Karpas-422 (cell line): Measurements from ENCODE around the gene AQP5. TPM values are rescaled to one million over a fixed set of nuclear protein-coding genes. Genes with fewer than 3 reads are reported as not detected.

Experiments
- DNase-seq: peaks from one replicate; pipeline ENCODE4 v3.0.0-alpha.2; 2015
- H2AFZ ChIP-seq: fragments of 200-600 bp; sonication (generic); 2 replicates; pipeline ENCODE4 v1.6.1; 2014; ENCODE audit warnings: antibody characterized with exemption, low read length, mixed read lengths
- H3K27ac ChIP-seq: fragments of 200-600 bp; sonication (generic); 2 replicates; pipeline ENCODE4 v1.5.1; 2014; ENCODE audit warnings: mild to moderate bottlenecking, low read length, moderate library complexity
- H3K27me3 ChIP-seq: fragments of 200-600 bp; sonication (generic); 2 replicates; pipeline ENCODE4 v1.6.1; 2014; ENCODE audit warnings: low read length, mixed read lengths
- H3K36me3 ChIP-seq: fragments of 200-600 bp; sonication (generic); 2 replicates; pipeline ENCODE4 v1.6.1; 2014; ENCODE audit warnings: low read length, mixed read lengths; ENCODE audit not compliant: insufficient read depth
- H3K4me1 ChIP-seq: fragments of 200-600 bp; sonication (generic); 2 replicates; pipeline ENCODE4 v1.6.1; 2014; ENCODE audit warnings: mild to moderate bottlenecking, low read length, mixed read lengths
- H3K4me2 ChIP-seq: fragments of 200-600 bp; sonication (generic); 2 replicates; pipeline ENCODE4 v1.6.1; 2014; ENCODE audit warnings: low read length, low read depth, mild to moderate bottlenecking; ENCODE audit not compliant: poor library complexity, severe bottlenecking
- H3K4me3 ChIP-seq: fragments of 200-600 bp; sonication (generic); 2 replicates; pipeline ENCODE4 v1.5.1; 2014; ENCODE audit warnings: mild to moderate bottlenecking, antibody characterized with exemption, low read length, mixed read lengths
- H3K79me2 ChIP-seq: fragments of 200-600 bp; sonication (generic); 2 replicates; pipeline ENCODE4 v1.6.1; 2014; ENCODE audit warnings: mild to moderate bottlenecking, low read length, mixed read lengths
- H3K9ac ChIP-seq: fragments of 200-600 bp; sonication (generic); 2 replicates; pipeline ENCODE4 v1.6.0; 2014; ENCODE audit warnings: low read length
- H3K9me2 ChIP-seq: fragments of 200-600 bp; sonication (generic), shearing (Covaris generic); replicated peaks from 2 replicates; pipeline ENCODE4 v1.6.0; 2014; ENCODE audit warnings: mild to moderate bottlenecking, low read length, moderate library complexity; ENCODE audit not compliant: insufficient read depth
- H3K9me3 ChIP-seq: fragments of 300-700, 200-600 bp; sonication (generic); 2 replicates; pipeline ENCODE4 v1.6.1; 2014; ENCODE audit warnings: low read length, mixed read lengths
- H4K20me1 ChIP-seq: fragments of 200-600 bp; sonication (generic); 2 replicates; pipeline ENCODE4 v1.6.1; 2014; ENCODE audit warnings: mild to moderate bottlenecking, antibody characterized with exemption, low read length, low read depth; ENCODE audit not compliant: insufficient read depth
- total RNA-seq: library from RNA; depleted of rRNA; stranded (reverse); fragments of >200 nt; shearing (Covaris generic); gene quantifications from 2 replicates; pipeline ENCODE4 v1.2.3, GENCODE V29; 2014; ENCODE audit warnings: low replicate concordance; rRNA removed

AQP5 gene
- 0.97 and 4.5 TPM in 2 replicates for total RNA-seq

GRCh38 chr12:49961111-49961922 is at the start of gene AQP5:
Gene AQP5 (plus strand): TSS chr12:49961872. CDS start chr12:49962018, 146 bp downstream.
- H3K4me2 ChIP-seq, result peak within 1 kb of the TSS; percentile 71
- H3K27me3 ChIP-seq, result no peaks in the 10 kb centered on the region

GRCh38 chr12:49912345-49913255 is 49.1 kb upstream of the AQP5 start:
- Histone ChIP-seq H3K27ac (no peak overlapping the region), H3K79me2 (no peaks in the 10 kb centered on the region), H2AFZ (no peak overlapping the region), H3K9ac (no peak overlapping the region), H3K27me3 (no peaks in the 10 kb centered on the region), H3K4me3 (no peak overlapping the region), H3K9me2 (no peaks in the 10 kb centered on the region), H4K20me1 (no peaks in the 10 kb centered on the region), H3K4me1 (peaks cover 33% of the 10 kb centered on the region), H3K36me3 (no peaks in the 10 kb centered on the region), H3K9me3 (no peaks in the 10 kb centered on the region), H3K4me2 (no peak overlapping the region)
- no peak for DNase-seq

More at GRCh38 chr12:49961111-49961922, at the start of gene AQP5:
- no peak within 1 kb of the TSS for H2AFZ ChIP-seq
- peak within 1 kb of the TSS; percentile 90 for H3K9ac ChIP-seq
- H3K27ac ChIP-seq, result peak within 1 kb of the TSS; percentile 99
- peaks cover 96% of the 10 kb centered on the region for H3K4me1 ChIP-seq
- no peaks in the 10 kb centered on the region for H3K9me3 ChIP-seq
- H3K9me2 ChIP-seq, result no peaks in the 10 kb centered on the region
- DNase-seq, result no peak
- H3K79me2 ChIP-seq, result peaks cover 8% of the 10 kb centered on the region
- H3K36me3 ChIP-seq, result no peaks in the 10 kb centered on the region; the same call in 1 of the 2 replicates
- H4K20me1 ChIP-seq, result no peaks in the 10 kb centered on the region
- peak within 1 kb of the TSS; percentile 67 for H3K4me3 ChIP-seq

GRCh38 chr12:49916129-49916919 is 45.3 kb upstream of the AQP5 start:
- Histone ChIP-seq H3K9ac (no peak overlapping the region), H3K27me3 (no peaks in the 10 kb centered on the region), H2AFZ (peak overlapping the region; percentile 92), H3K4me2 (peak overlapping the region; percentile 41), H4K20me1 (no peaks in the 10 kb centered on the region), H3K79me2 (no peaks in the 10 kb centered on the region), H3K4me3 (peak overlapping the region; percentile 0; the same call in 1 of the 2 replicates), H3K4me1 (peaks cover 24% of the 10 kb centered on the region), H3K36me3 (no peaks in the 10 kb centered on the region), H3K9me2 (no peaks in the 10 kb centered on the region), H3K9me3 (no peaks in the 10 kb centered on the region), H3K27ac (no peak overlapping the region)
- DNase-seq, result peak; percentile 61

GRCh38 chr12:49917166-49917787 is 44.4 kb upstream of the AQP5 start:
- no peaks in the 10 kb centered on the region for H3K79me2 ChIP-seq
- H3K27me3 ChIP-seq, result no peaks in the 10 kb centered on the region
- H3K9me2 ChIP-seq, result no peaks in the 10 kb centered on the region
- no peak overlapping the region for H3K27ac ChIP-seq
- H3K9me3 ChIP-seq, result no peaks in the 10 kb centered on the region
- no peak overlapping the region for H2AFZ ChIP-seq
- no peaks in the 10 kb centered on the region for H4K20me1 ChIP-seq
- H3K4me2 ChIP-seq, result no peak overlapping the region
- no peak for DNase-seq
- no peak overlapping the region for H3K4me3 ChIP-seq
- peaks cover 24% of the 10 kb centered on the region for H3K4me1 ChIP-seq
- H3K36me3 ChIP-seq, result no peaks in the 10 kb centered on the region
- H3K9ac ChIP-seq, result no peak overlapping the region

GRCh38 chr12:49917788-49918173 is 43.9 kb upstream of the AQP5 start:
- no peak overlapping the region for H3K9ac ChIP-seq
- no peak overlapping the region for H3K27ac ChIP-seq
- no peaks in the 10 kb centered on the region for H3K79me2 ChIP-seq
- no peak overlapping the region for H2AFZ ChIP-seq
- no peak overlapping the region for H3K4me2 ChIP-seq
- H3K36me3 ChIP-seq, result no peaks in the 10 kb centered on the region
- H3K9me2 ChIP-seq, result no peaks in the 10 kb centered on the region
- no peaks in the 10 kb centered on the region for H4K20me1 ChIP-seq
- no peaks in the 10 kb centered on the region for H3K9me3 ChIP-seq
- H3K27me3 ChIP-seq, result no peaks in the 10 kb centered on the region
- DNase-seq, result no peak
- no peak overlapping the region for H3K4me3 ChIP-seq
- peaks cover 24% of the 10 kb centered on the region for H3K4me1 ChIP-seq

GRCh38 chr12:49920241-49920914 is 41.3 kb upstream of the AQP5 start:
- no peak for DNase-seq
- Histone ChIP-seq H3K9me3 (no peaks in the 10 kb centered on the region), H3K9ac (no peak overlapping the region), H3K4me3 (no peak overlapping the region), H3K27me3 (no peaks in the 10 kb centered on the region), H3K27ac (no peak overlapping the region), H3K36me3 (no peaks in the 10 kb centered on the region), H3K9me2 (no peaks in the 10 kb centered on the region), H3K4me1 (peaks cover 15% of the 10 kb centered on the region), H4K20me1 (no peaks in the 10 kb centered on the region), H3K79me2 (no peaks in the 10 kb centered on the region), H3K4me2 (no peak overlapping the region), H2AFZ (no peak overlapping the region)

GRCh38 chr12:49920915-49921286 is 40.8 kb upstream of the AQP5 start:
- no peak overlapping the region for H3K9ac ChIP-seq
- no peaks in the 10 kb centered on the region for H3K27me3 ChIP-seq
- H4K20me1 ChIP-seq, result no peaks in the 10 kb centered on the region
- no peaks in the 10 kb centered on the region for H3K79me2 ChIP-seq
- no peaks in the 10 kb centered on the region for H3K9me3 ChIP-seq
- H3K4me3 ChIP-seq, result no peak overlapping the region
- no peak overlapping the region for H3K4me2 ChIP-seq
- no peaks in the 10 kb centered on the region for H3K9me2 ChIP-seq
- H3K4me1 ChIP-seq, result peaks cover 10% of the 10 kb centered on the region
- no peaks in the 10 kb centered on the region for H3K36me3 ChIP-seq
- no peak overlapping the region for H2AFZ ChIP-seq
- no peak for DNase-seq
- H3K27ac ChIP-seq, result no peak overlapping the region
